Heart right ventricle (tissue), 16 donors: Measurements from ENCODE around the gene MGAM2. TPM values are rescaled to one million over a fixed set of nuclear protein-coding genes. Genes with fewer than 3 reads are reported as not detected.

ENCODE experiments used
- ATAC-seq, 8 donors: fragments of 200-7000 bp; cut with Tn5 transposase; one replicate each; pipeline ENCODE4 v1.9.1; 2020; ENCODE audit warnings: mild to moderate bottlenecking in 8 of 8, moderate library complexity in 8 of 8, moderate number of reproducible peaks in 1 of 8
- DNase-seq, 2 donors: peaks; one replicate each; pipeline ENCODE4 v3.0.0-alpha.2; 2020
- H3K27ac ChIP-seq, 10 donors: fragments of 200-600 bp; sonication (generic) in 2 of 10; one replicate each; pipeline versions ENCODE4 v1.5.0 to v1.8.0; 2020 to 2022; ENCODE audit warnings: mild to moderate bottlenecking in 3 of 10
- H3K27me3 ChIP-seq, 7 donors: fragments of 200-600 bp; one replicate each; pipeline ENCODE4 v1.8.0; 2021 to 2022; ENCODE audit warnings: mild to moderate bottlenecking in 2 of 7
- H3K36me3 ChIP-seq, 9 donors: fragments of 200-600 bp; sonication (generic) in 1 of 9; one replicate each; pipeline versions ENCODE4 v1.5.0 to v1.8.0; 2020 to 2022; ENCODE audit warnings: mild to moderate bottlenecking in 2 of 9
- H3K4me1 ChIP-seq, 9 donors: fragments of 200-600 bp; sonication (generic) in 1 of 9; one replicate each; pipeline versions ENCODE4 v1.5.0 to v1.8.0; 2020 to 2022; ENCODE audit warnings: mild to moderate bottlenecking in 4 of 9
- H3K4me3 ChIP-seq, 10 donors: fragments of 200-600 bp; sonication (generic) in 2 of 10; one replicate each; pipeline versions ENCODE4 v1.5.0 to v1.8.0; 2020 to 2022; ENCODE audit warnings: mild to moderate bottlenecking in 7 of 10, moderate library complexity in 2 of 10
- H3K9me3 ChIP-seq, 11 donors: fragments of 200-600 bp in 10 of 11; sonication (generic) in 2 of 11; one replicate each; pipeline versions ENCODE4 v1.5.0 to v1.8.0; 2013 to 2022; ENCODE audit warnings: mild to moderate bottlenecking in 2 of 11, control low read depth in 1 of 11, moderate library complexity in 1 of 11
- CTCF ChIP-seq, 9 donors: fragments of 200-600 bp; sonication (generic) in 2 of 9; IDR thresholded peaks; one replicate each; pipeline versions ENCODE4 v1.5.0 to v1.8.0; 2021 to 2022; ENCODE audit warnings: antibody characterized with exemption in 9 of 9, mild to moderate bottlenecking in 5 of 9, moderate library complexity in 1 of 9
- WGBS, 2 donors: extraction: QIAGEN DNeasy Blood & Tissue Kit; methylation state at CpG; one replicate each; pipeline ENCODE4 v1.1.7; 2013; ENCODE audit warnings: inconsistent platforms in 1 of 2; 5-methylcytosine and 5-hydroxymethylcytosine counted together
- intact Hi-C, 10 donors: fragments of 100-400 bp; cut with DNase I; formaldehyde crosslinking; loops; one replicate each; pipeline versions ENCODE4 v1.11.1 to v1.14.2; 2022
- polyA plus RNA-seq, 2 donors: library from polyadenylated mRNA; stranded (reverse); fragments of 200-250 nt; gene quantifications; one replicate each; pipeline ENCODE4 v1.2.3, GENCODE V29; 2013
- total RNA-seq, 10 donors: library from RNA; stranded (reverse); fragmentation: NEBNext Ultra II Directional in 3 of 10; extraction: Animal tissue kit (Norgen Biotek cat#: 25700) in 3 of 10; gene quantifications; one replicate each; pipeline versions ENCODE4 v1.2.1 to v1.2.4, GENCODE V29; 2021 to 2023
- donor health status: Arrhythmogenic right ventricular cardiomyopathy.
- donor health status: ischemic (EF 13 %, LVEDD 7.1; RV severe dilation, severe dysfunction).
- donor health status: healthy with polysubstance abuse.
- donor health status: DM: no; HTN: yes; CAD: no.
- donor health status: DM: no; HTN: no; CAD: no.
- donor health status: ischemic (EF 25% LVEDD 6.9; RV normal size, moderate dysfunction).
- donor health status: ischemic (EF 25% LVEDD 5.7; RV mildly dilated, moderate dysfunction).
- donor health status: healthy.
- donor health status: DM: yes; HTN: yes; CAD: no.
- donor health status: Ischemic cardiomyopathy.
- donor health status: ischemic (EF 35%, LVEDD 5.7; RV mildly dilated, moderate dysfunction).
- donor health status: nonischemic (EF 11% LVEDD 7.7; RV severe dilation, severe dysfunction).
- donor health status: DM: yes; HTN: yes; CAD: no.
- donor health status: PGD.
- donor health status: ischemic (EF 29% LVEDD 5.4; RV normal size, mild dysfunction).
- donor health status: nonischemic (EF 23%, LVEDD 6.1; RV moderate dilation, normal function).

The MGAM2 gene
- total and polyA plus RNA-seq, 12 donors = 0.05 to 0.09 (median 0.08) TPM; not detected in 9

- no peak overlapping the region for H3K27ac ChIP-seq
- no peak overlapping the region for H3K4me3 ChIP-seq
- no peak for TF ChIP-seq CTCF (IDR thresholded peaks at IDR 0.05)
- DNase-seq (no peak), ATAC-seq (no peak)
- H3K27me3 ChIP-seq = peaks cover 0 to 6% (median 0%) of the 10 kb centered on the region in 7 donors
- no peaks in the 10 kb centered on the region for H3K36me3 ChIP-seq
- WGBS, 2 donors = 76 to 77% methylated on average over 4 of the region's 4 CpGs
- peaks cover 0 to 5% (median 0%) of the 10 kb centered on the region in 9 donors for H3K4me1 ChIP-seq
- intact Hi-C loops = no loop called here
- H3K9me3 ChIP-seq = no peaks in the 10 kb centered on the region
These were observed 1.4 kb upstream of the MGAM2 start for GRCh38 chr7:142110098-142110497.

GRCh38 chr7:142110638-142111037, 880 bp upstream of the MGAM2 start:
- no peak overlapping the region for H3K27ac ChIP-seq
- H3K4me1 ChIP-seq = no peaks in the 10 kb centered on the region
- H3K36me3 ChIP-seq = no peaks in the 10 kb centered on the region
- no peak for TF ChIP-seq CTCF (IDR thresholded peaks at IDR 0.05)
- peaks cover 0 to 6% (median 0%) of the 10 kb centered on the region in 7 donors for H3K27me3 ChIP-seq
- DNase-seq (no peak), ATAC-seq (no peak)
- no peak overlapping the region for H3K4me3 ChIP-seq
- intact Hi-C loops = no loop called here
- no peaks in the 10 kb centered on the region for H3K9me3 ChIP-seq
- 65 to 68% methylated on average over 3 of the region's 3 CpGs for WGBS, 2 donors

GRCh38 chr7:142112086-142112485, 568 bp downstream of the MGAM2 start:
- no peaks in the 10 kb centered on the region for H3K9me3 ChIP-seq
- H3K27me3 ChIP-seq = peaks cover 0 to 6% (median 0%) of the 10 kb centered on the region in 7 donors
- H3K27ac ChIP-seq = no peak overlapping the region
- H3K36me3 ChIP-seq = no peaks in the 10 kb centered on the region
- intact Hi-C loops = no loop called here
- no peak overlapping the region for H3K4me3 ChIP-seq
- DNase-seq = no peak
- WGBS, 2 donors = 29 to 41% methylated on average over 1 of the region's 1 CpG
- ATAC-seq = no peak
- no peak for TF ChIP-seq CTCF (IDR thresholded peaks at IDR 0.05)
- no peaks in the 10 kb centered on the region for H3K4me1 ChIP-seq

GRCh38 chr7:142114207-142114606, 2.7 kb downstream of the MGAM2 start:
- no peak overlapping the region for H3K4me3 ChIP-seq
- DNase-seq = no peak
- no peak overlapping the region for H3K27ac ChIP-seq
- 60 to 69% methylated on average over 3 of the region's 3 CpGs for WGBS, 2 donors
- no peak for TF ChIP-seq CTCF (IDR thresholded peaks at IDR 0.05)
- ATAC-seq = no peak
- intact Hi-C loops = no loop called here
- no peaks in the 10 kb centered on the region for H3K27me3 ChIP-seq
- no peaks in the 10 kb centered on the region for H3K36me3 ChIP-seq
- H3K9me3 ChIP-seq = no peaks in the 10 kb centered on the region
- H3K4me1 ChIP-seq = no peaks in the 10 kb centered on the region
